HG03565 (cell line): ENCODE results near the gene ANKRD17.

ENCODE experiments used
- ATAC-seq: cut with Tn5 transposase; IDR thresholded peaks from one replicate; pipeline ENCODE4 v1.9.1; 2021; ENCODE audit warnings: mild to moderate bottlenecking, moderate library complexity; ENCODE audit not compliant: unreplicated experiment

Gene ANKRD17

DNA sequence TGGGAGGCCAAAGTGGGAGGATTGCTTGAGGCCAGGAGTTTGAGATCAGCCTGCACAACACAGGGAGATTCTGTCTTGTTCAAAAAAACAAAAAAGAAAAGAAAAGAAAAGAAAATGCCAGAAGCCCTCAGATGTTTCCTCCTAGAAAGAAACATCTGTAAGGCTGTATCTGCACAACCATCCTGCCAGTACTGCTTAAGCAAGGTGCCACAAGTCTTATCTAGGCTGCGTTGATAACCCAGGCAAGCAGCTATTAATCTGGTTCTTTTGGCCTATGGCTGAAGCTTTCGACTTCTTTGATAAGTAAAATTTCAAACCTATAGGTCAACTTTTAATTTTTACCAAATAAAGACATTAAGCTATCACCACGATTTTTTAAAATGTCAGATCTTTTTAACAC is 192.2 kb downstream of the ANKRD17 start:
- ATAC-seq, result no peak

DNA sequence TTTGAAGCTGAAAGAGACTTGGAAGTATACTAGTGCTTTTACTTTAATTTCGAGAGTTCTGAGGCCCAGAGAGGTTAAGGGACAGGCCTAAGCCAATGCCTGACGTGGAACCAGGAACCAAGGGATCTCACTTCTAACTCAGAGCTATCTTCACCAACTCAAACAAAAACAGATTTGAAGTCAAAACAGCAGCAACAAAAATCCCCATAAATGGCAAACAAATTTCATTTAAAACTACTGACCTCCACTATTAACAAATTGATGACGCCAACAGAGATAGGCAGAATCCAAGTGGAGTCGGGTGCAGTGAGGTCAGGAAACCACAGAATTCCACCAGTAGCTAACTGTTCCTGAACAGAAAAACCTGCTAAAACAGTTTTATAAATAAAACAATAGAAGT is 194.1 kb downstream of the ANKRD17 start:
- ATAC-seq, result no peak

GRCh38 chr4:73055241-73055897 is 203.2 kb downstream of the ANKRD17 start:
- ATAC-seq, result peak; percentile 94

- ATAC-seq, result no peak
These were observed 204.6 kb downstream of the ANKRD17 start for GRCh38 chr4:73053974-73054480.

- ATAC-seq, result no peak
These were observed 205.5 kb downstream of the ANKRD17 start for GRCh38 chr4:73053076-73053475.

DNA sequence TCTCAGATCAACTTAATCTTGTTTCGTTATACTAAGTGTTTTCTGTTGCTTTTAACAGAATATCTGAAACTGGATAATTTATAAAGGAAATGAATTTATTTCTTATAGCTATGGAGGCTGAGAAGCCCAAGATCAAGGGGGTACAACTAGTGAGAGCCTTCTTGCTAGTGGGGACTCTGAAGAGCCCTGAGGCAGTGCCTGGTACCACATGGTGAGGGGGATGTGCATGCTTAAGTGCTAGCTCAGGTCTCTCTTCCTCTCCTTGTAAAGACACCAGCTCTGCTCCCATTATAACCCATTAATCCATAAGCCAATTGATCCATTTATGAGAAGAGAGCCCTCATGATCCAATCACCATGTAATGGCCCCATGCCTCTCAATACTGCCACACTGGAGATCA is 207.0 kb downstream of the ANKRD17 start:
- ATAC-seq, result no peak

GRCh38 chr4:73045879-73046278 is 212.7 kb downstream of the ANKRD17 start:
- no peak for ATAC-seq

- ATAC-seq, result no peak
These were observed 221.5 kb downstream of the ANKRD17 start for GRCh38 chr4:73037057-73037456.

GRCh38 chr4:73036123-73036522 is 222.5 kb downstream of the ANKRD17 start:
- no peak for ATAC-seq

GRCh38 chr4:73034896-73035295 is 223.7 kb downstream of the ANKRD17 start:
- ATAC-seq, result no peak

- no peak for ATAC-seq
These were observed 230.0 kb downstream of the ANKRD17 start for GRCh38 chr4:73028621-73029020.
